HCT116 (cell line): ENCODE results near the gene ASB6. TPM values are rescaled to one million over a fixed set of nuclear protein-coding genes. Genes with fewer than 3 reads are reported as not detected.

Experiments used
- ATAC-seq: fragments of 200-7000 bp; cut with Tn5 transposase; 2 replicates; pipeline ENCODE4 v1.9.1; 2020; ENCODE audit warnings: mild to moderate bottlenecking, moderate library complexity
- BruUV-seq: library from RNA; stranded (reverse); fragments of 400-500 nt; replicated peaks from 2 replicates; lab custom pipeline; 2021; lab: Mats Ljungman, UMichigan
- CTCF ChIA-PET: fragments of 300-600 bp; sonication (Branson Sonifier 250); formaldehyde crosslinking; loops from one replicate; lab custom pipeline; 2021; ENCODE audit warnings: antibody characterized with exemption; lab: Charles Lee
- POLR2A ChIA-PET: fragments of 300-600, 350-600 bp; sonication (Branson Sonifier 250); formaldehyde crosslinking; loops from one replicate; lab custom pipeline; 2021; ENCODE audit warnings: antibody characterized with exemption; lab: Charles Lee
- RAD21 ChIA-PET, 2 experiments: fragments of 300-600 bp; sonication (Branson Sonifier 250); formaldehyde crosslinking; loops; one replicate each; lab custom pipeline; 2023; ENCODE audit warnings: low total read pairs in 2 of 2; ENCODE audit not compliant: uncharacterized antibody in 2 of 2, unreplicated experiment in 2 of 2, low non-redundant PET in 1 of 2; lab: Charles Lee
- DNase-seq: peaks from one replicate; pipeline ENCODE4 v3.0.0-alpha.2; 2010; ENCODE audit warnings: low read depth, low spot score
- H2AFZ ChIP-seq: fragments of 200-600 bp; shearing (Covaris generic), sonication (generic); 2 replicates; pipeline ENCODE4 v1.6.1; 2017; ENCODE audit warnings: low read depth, mixed run types, mixed read lengths, antibody characterized with exemption, low read length; ENCODE audit not compliant: poor library complexity, severe bottlenecking
- H3K27ac ChIP-seq: 2 replicates; pipeline ENCODE4 v1.5.1; 2012; ENCODE audit warnings: low read depth, low read length
- H3K27me3 ChIP-seq: fragments of 200-600 bp; sonication (generic); 2 replicates; pipeline ENCODE4 v1.6.1; 2016; ENCODE audit warnings: mixed run types, low read length, mixed read lengths; ENCODE audit not compliant: insufficient read depth
- H3K36me3 ChIP-seq, 2 experiments: fragments of 200-500 bp in 1 of 2; fragments of 200-600 bp in 1 of 2; sonication (Bioruptor generic) in 1 of 2; sonication (generic) in 1 of 2; 2 replicates each; pipeline versions ENCODE4 v1.5.1 to v1.6.1; 2014 to 2016; ENCODE audit warnings: low read length in 2 of 2, inconsistent platforms in 1 of 2, mixed read lengths in 1 of 2, mixed run types in 1 of 2; ENCODE audit not compliant: insufficient read depth in 2 of 2, control insufficient read depth in 1 of 2
- H3K4me1 ChIP-seq, 2 experiments: fragments of 200-600 bp in 1 of 2; sonication (generic) in 1 of 2; 2 replicates each; pipeline versions ENCODE4 v1.5.1 to v1.6.1; 2012 to 2017; ENCODE audit warnings: low read length in 2 of 2, inconsistent platforms in 1 of 2, mild to moderate bottlenecking in 1 of 2, mixed read lengths in 1 of 2, mixed run types in 1 of 2, moderate library complexity in 1 of 2; ENCODE audit not compliant: insufficient read depth in 2 of 2, control insufficient read depth in 1 of 2
- H3K4me2 ChIP-seq: fragments of 200-600 bp; sonication (generic); 2 replicates; pipeline ENCODE4 v1.6.1; 2017; ENCODE audit warnings: mixed run types, low read length, mixed read lengths
- H3K4me3 ChIP-seq, 2 experiments: fragments of 200-600 bp in 1 of 2; sonication (generic) in 1 of 2; replicated peaks in 1 of 2; 2 replicates each; pipeline ENCODE4 v1.5.1; 2011 to 2016; ENCODE audit warnings: low read length in 2 of 2, control low read depth in 1 of 2, low read depth in 1 of 2, mild to moderate bottlenecking in 1 of 2, mixed read lengths in 1 of 2, mixed run types in 1 of 2
- H3K79me2 ChIP-seq: fragments of 200-600 bp; sonication (generic); 2 replicates; pipeline ENCODE4 v1.6.1; 2017; ENCODE audit warnings: mild to moderate bottlenecking, mixed run types, low read length, moderate library complexity, mixed read lengths; ENCODE audit not compliant: insufficient read depth
- H3K9ac ChIP-seq: fragments of 200-600 bp; sonication (generic); 2 replicates; pipeline ENCODE4 v1.6.1; 2016; ENCODE audit warnings: low read length, mixed read lengths
- H3K9me2 ChIP-seq: fragments of 200-600 bp; sonication (generic), shearing (Covaris generic); 2 replicates; pipeline ENCODE4 v1.6.1; 2017; ENCODE audit warnings: mixed run types, mild to moderate bottlenecking, moderate library complexity; ENCODE audit not compliant: insufficient read depth
- H3K9me3 ChIP-seq, 2 experiments: fragments of 200-500 bp in 1 of 2; fragments of 200-600 bp in 1 of 2; sonication (Bioruptor generic) in 1 of 2; sonication (generic) in 1 of 2; 2 replicates each; pipeline ENCODE4 v1.6.1; 2014 to 2017; ENCODE audit warnings: low read length in 2 of 2, mixed read lengths in 2 of 2, inconsistent platforms in 1 of 2, low read depth in 1 of 2, mild to moderate bottlenecking in 1 of 2, mixed run types in 1 of 2, moderate library complexity in 1 of 2; ENCODE audit not compliant: control insufficient read depth in 1 of 2, insufficient read depth in 1 of 2
- H4K20me1 ChIP-seq: fragments of 200-600 bp; sonication (generic), shearing (Covaris generic); 2 replicates; pipeline ENCODE4 v1.6.1; 2017; ENCODE audit warnings: mixed run types, mild to moderate bottlenecking, moderate library complexity; ENCODE audit not compliant: insufficient read depth
- CEBPB ChIP-seq: IDR thresholded peaks from 2 replicates; pipeline ENCODE4 v1.6.1; 2012; ENCODE audit warnings: low read depth
- CTCF ChIP-seq, 3 experiments: fragments of 200-600 bp in 1 of 3; sonication (generic) in 1 of 3; IDR thresholded peaks in 2 of 3; conservative IDR thresholded peaks in 1 of 3; 2 replicates each; pipeline ENCODE4 v1.5.1; 2012 to 2017; ENCODE audit warnings: low read depth in 2 of 3, low read length in 2 of 3, antibody characterized with exemption in 1 of 3, borderline replicate concordance in 1 of 3, control low read depth in 1 of 3, mild to moderate bottlenecking in 1 of 3, mixed read lengths in 1 of 3, mixed run types in 1 of 3, moderate library complexity in 1 of 3; ENCODE audit not compliant: insufficient read depth in 1 of 3
- FOSL1 ChIP-seq: IDR thresholded peaks from 2 replicates; pipeline ENCODE4 v1.6.1; 2012; ENCODE audit warnings: low read depth
- JUND ChIP-seq: IDR thresholded peaks from 2 replicates; pipeline ENCODE4 v1.6.1; 2012
- POLR2A ChIP-seq: IDR thresholded peaks from 2 replicates; pipeline ENCODE4 v1.7.0; 2011; ENCODE audit warnings: borderline replicate concordance; ENCODE audit not compliant: insufficient read depth, insufficient read length; ENCODE audit errors: extremely low read depth
- POLR2AphosphoS5 ChIP-seq: IDR thresholded peaks from 2 replicates; pipeline ENCODE4 v1.6.1; 2011; ENCODE audit warnings: mild to moderate bottlenecking, low read depth, low read length, moderate library complexity
- RAD21 ChIP-seq: IDR thresholded peaks from 2 replicates; pipeline ENCODE4 v1.6.1; 2012; ENCODE audit warnings: low read depth, mild to moderate bottlenecking
- TCF7L2 ChIP-seq: IDR thresholded peaks from 2 replicates; pipeline ENCODE4 v1.7.0; 2011; ENCODE audit warnings: borderline replicate concordance, inconsistent platforms; ENCODE audit not compliant: insufficient read depth, insufficient read length; ENCODE audit errors: extremely low read depth
- YY1 ChIP-seq: IDR thresholded peaks from 2 replicates; pipeline ENCODE4 v1.6.1; 2011; ENCODE audit warnings: low read length, low read depth, moderate library complexity, mild to moderate bottlenecking; ENCODE audit not compliant: insufficient replicate concordance; ENCODE audit errors: extremely low read depth
- intact Hi-C: fragments of 100-400 bp; cut with micrococcal nuclease; formaldehyde crosslinking; loops from 2 replicates; pipeline ENCODE4 v1.10.0; 2022
- total RNA-seq: library from RNA; stranded (reverse); gene quantifications from one replicate; pipeline ENCODE4 v1.2.1, GENCODE V29; 2021; ENCODE audit not compliant: unreplicated experiment
- TF ChIP-seq, protein P1 (sequence below): IDR thresholded peaks from 2 replicates; pipeline ENCODE4 v1.6.1; 2012
- TF ChIP-seq, protein P2 (sequence below): IDR thresholded peaks from 2 replicates; pipeline ENCODE4 v1.6.1; 2012

Gene ASB6
- total RNA-seq, 1 experiment from 2014 or later = 21.6 TPM

GRCh38 chr9:129612123-129612522 lies 29.8 kb downstream of the ASB6 start (continued):
- peak in 2 of 3 experiments; percentile 32 to 33; a peak in 3 of 6 replicates for TF ChIP-seq CTCF (IDR thresholded peaks at IDR 0.05 in 2 of 3, conservative IDR thresholded peaks at IDR 0.05 in 1 of 3; ENCODE audit: borderline replicate concordance in 1 of 3, insufficient read depth in 1 of 3, low read depth in 2 of 3, low read length in 2 of 3)

DNA sequence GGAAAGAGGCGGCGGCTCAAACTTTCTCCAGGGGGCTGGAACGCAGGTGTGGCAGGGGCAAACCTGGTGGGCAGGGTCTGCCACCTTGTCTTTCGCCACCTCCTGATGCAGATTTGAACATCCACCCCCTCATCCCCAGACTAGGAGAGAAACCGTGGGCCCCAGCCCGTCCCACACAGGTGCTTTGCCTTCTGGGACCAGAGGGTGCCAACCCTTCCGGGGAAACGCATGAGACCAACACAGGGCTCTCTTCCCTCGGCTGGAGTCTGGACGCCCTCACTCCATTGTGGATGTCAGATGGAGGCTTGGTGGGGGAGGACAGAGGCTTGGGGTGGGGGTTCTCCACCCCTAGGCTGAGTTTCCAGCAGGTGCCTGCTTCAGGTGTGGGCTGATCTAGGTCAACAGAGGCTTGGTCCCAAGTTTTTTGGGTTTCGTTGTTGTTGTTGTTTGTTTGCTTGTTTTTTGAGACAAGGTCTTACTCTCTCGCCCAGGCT lies 30.6 kb downstream of the ASB6 start:
- H3K36me3 ChIP-seq = no peaks in the 10 kb centered on the region
- RAD21 ChIA-PET = interaction anchor here in 1 of 2 experiments (0.9 kb wide), 1 partner anchor 480 kb away, joined by 4 read pairs; no protein-coding TSS in a partner anchor
- H3K27me3 ChIP-seq = no peaks in the 10 kb centered on the region
- H3K27ac ChIP-seq = peak overlapping the region; percentile 96
- no peaks in the 10 kb centered on the region for H4K20me1 ChIP-seq
- POLR2A ChIA-PET = interaction anchor here (1.2 to 1.4 kb wide), 2 partner anchors 116 to 472 kb away, joined by 3 read pairs; no protein-coding TSS in a partner anchor
- H3K4me2 ChIP-seq = peak overlapping the region; percentile 92
- intact Hi-C loops = loop anchor here (1.0 to 5.0 kb wide), 3 partner anchors 204 to 472 kb away; no protein-coding TSS in a partner anchor
- TF ChIP-seq, protein P1, sequence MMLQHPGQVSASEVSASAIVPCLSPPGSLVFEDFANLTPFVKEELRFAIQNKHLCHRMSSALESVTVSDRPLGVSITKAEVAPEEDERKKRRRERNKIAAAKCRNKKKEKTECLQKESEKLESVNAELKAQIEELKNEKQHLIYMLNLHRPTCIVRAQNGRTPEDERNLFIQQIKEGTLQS = no peak
- TF ChIP-seq POLR2A (no peak), CEBPB (no peak), POLR2AphosphoS5 (no peak), CTCF (IDR thresholded peaks at IDR 0.05 in 2 of 3, conservative IDR thresholded peaks at IDR 0.05 in 1 of 3; ENCODE audit: borderline replicate concordance in 1 of 3, insufficient read depth in 1 of 3, low read depth in 2 of 3, low read length in 2 of 3) (no peak), RAD21 (no peak), FOSL1 (no peak), YY1 (no peak), TCF7L2 (no peak), JUND (no peak)
- TF ChIP-seq, protein P2, sequence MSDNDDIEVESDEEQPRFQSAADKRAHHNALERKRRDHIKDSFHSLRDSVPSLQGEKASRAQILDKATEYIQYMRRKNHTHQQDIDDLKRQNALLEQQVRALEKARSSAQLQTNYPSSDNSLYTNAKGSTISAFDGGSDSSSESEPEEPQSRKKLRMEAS = no peak
- peak; percentile 3; the same call in 1 of the 2 replicates for ATAC-seq
- H3K4me3 ChIP-seq = peak overlapping the region; percentile 51 to 64
- no peaks in the 10 kb centered on the region for H3K9me2 ChIP-seq
- peak overlapping the region; percentile 83 for H3K9ac ChIP-seq
- peaks cover 59 to 81% of the 10 kb centered on the region in 2 experiments for H3K4me1 ChIP-seq
- DNase-seq = no peak
- CTCF ChIA-PET = interaction anchor here (0.7 to 2.4 kb wide), 6 partner anchors 14 to 480 kb away, joined by 3 to 16 read pairs (median 4); partner anchors contain the start of genes IER5L and NTMT1
- BruUV-seq = no TSS peak
- H2AFZ ChIP-seq = no peak overlapping the region
- no peaks in the 10 kb centered on the region for H3K9me3 ChIP-seq
- H3K79me2 ChIP-seq = no peaks in the 10 kb centered on the region; the same call in 1 of the 2 replicates
